IMR-90 (cell line): Measurements from ENCODE around the gene DET1. TPM values are rescaled to one million over a fixed set of nuclear protein-coding genes. Genes with fewer than 3 reads are reported as not detected.
"Not testable (repeated sequence)": the region's sequence is repeated elsewhere in the genome, so short reads cannot be mapped to it uniquely, and the experiment has no call there.

Experiments
- ATAC-seq: fragments of 200-7000 bp; cut with Tn5 transposase; 2 replicates; pipeline ENCODE4 v1.9.1; 2020; ENCODE audit warnings: low read depth, mild to moderate bottlenecking, moderate library complexity
- BruUV-seq: library from RNA; stranded (reverse); fragments of 400-500 nt; replicated peaks from 2 replicates; lab custom pipeline; 2021; lab: Mats Ljungman, UMichigan
- CTCF ChIA-PET: fragments of 300-600 bp; formaldehyde crosslinking; extraction: SDS; loops from one replicate; lab custom pipeline; 2021; ENCODE audit warnings: antibody characterized with exemption; lab: Yijun Ruan, JAX
- POLR2A ChIA-PET: fragments of 300-600 bp; sonication (Branson Sonifier 250); formaldehyde crosslinking; loops from one replicate; lab custom pipeline; 2022; ENCODE audit warnings: antibody characterized with exemption; ENCODE audit not compliant: unreplicated experiment; lab: Charles Lee
- DNase-seq: peaks from one replicate; pipeline ENCODE4 v3.0.0; 2013
- H2AFZ ChIP-seq: replicated peaks from 2 replicates; pipeline ENCODE3; 2013; ENCODE audit warnings: low read length, mild to moderate bottlenecking; ENCODE audit not compliant: poor library complexity
- H2AK5ac ChIP-seq: 2 replicates; pipeline ENCODE4 v1.6.1; 2013; ENCODE audit warnings: low read depth, low read length, inconsistent platforms
- H2AK9ac ChIP-seq: replicated peaks from 2 replicates; pipeline ENCODE3; 2013; ENCODE audit warnings: mild to moderate bottlenecking, low read depth, low read length, moderate library complexity; ENCODE audit not compliant: poor library complexity
- H2BK120ac ChIP-seq: 2 replicates; pipeline ENCODE4 v1.6.1; 2013; ENCODE audit warnings: low read depth, low read length, inconsistent platforms
- H2BK15ac ChIP-seq: 3 replicates; pipeline ENCODE4 v1.6.1; 2013; ENCODE audit warnings: low read depth, low read length, inconsistent platforms
- H2BK20ac ChIP-seq: 2 replicates; pipeline ENCODE4 v1.6.1; 2013; ENCODE audit warnings: low read depth, mild to moderate bottlenecking, inconsistent platforms, low read length, moderate library complexity
- H2BK5ac ChIP-seq: 2 replicates; pipeline ENCODE4 v1.6.1; 2013; ENCODE audit warnings: mild to moderate bottlenecking, low read depth, low read length, inconsistent platforms; ENCODE audit not compliant: poor library complexity, severe bottlenecking
- H3K14ac ChIP-seq: replicated peaks from 2 replicates; pipeline ENCODE4 v1.6.1; 2013; ENCODE audit warnings: low read depth, low read length, inconsistent platforms
- H3K18ac ChIP-seq: 2 replicates; pipeline ENCODE4 v1.6.1; 2013; ENCODE audit warnings: low read depth, low read length, control low read depth
- H3K23ac ChIP-seq: 2 replicates; pipeline ENCODE4 v1.6.1; 2013; ENCODE audit warnings: low read depth, low read length, inconsistent platforms
- H3K27ac ChIP-seq: 2 replicates; pipeline ENCODE4 v1.5.1; 2013; ENCODE audit warnings: mild to moderate bottlenecking, control low read depth, low read length; ENCODE audit not compliant: insufficient read depth
- H3K27me3 ChIP-seq: 2 replicates; pipeline ENCODE4 v1.6.1; 2013; ENCODE audit warnings: low read length; ENCODE audit not compliant: control insufficient read depth, insufficient read depth
- H3K36me3 ChIP-seq: 2 replicates; pipeline ENCODE4 v1.6.1; 2013; ENCODE audit warnings: low read length, mixed read lengths; ENCODE audit not compliant: control insufficient read depth, insufficient read depth
- H3K4ac ChIP-seq: 2 replicates; pipeline ENCODE4 v1.6.1; 2013; ENCODE audit warnings: low read depth, low read length, inconsistent platforms
- H3K4me1 ChIP-seq: 2 replicates; pipeline ENCODE4 v1.6.1; 2013; ENCODE audit warnings: low read length, mixed read lengths; ENCODE audit not compliant: control insufficient read depth, insufficient read depth
- H3K4me2 ChIP-seq: 2 replicates; pipeline ENCODE4 v1.6.1; 2013; ENCODE audit warnings: low read depth, mild to moderate bottlenecking, control low read depth, low read length, moderate library complexity
- H3K4me3 ChIP-seq: 2 replicates; pipeline ENCODE4 v1.5.1; 2013; ENCODE audit warnings: low read depth, mild to moderate bottlenecking, control low read depth, low read length, moderate library complexity; ENCODE audit not compliant: insufficient read depth
- H3K56ac ChIP-seq: 2 replicates; pipeline ENCODE4 v1.6.1; 2013; ENCODE audit warnings: low read length, inconsistent platforms; ENCODE audit not compliant: insufficient read depth; ENCODE audit errors: extremely low read depth
- H3K79me1 ChIP-seq, 2 experiments: 2 replicates each; pipeline ENCODE4 v1.6.1; 2013; ENCODE audit warnings: low read length in 2 of 2, inconsistent platforms in 1 of 2, low read depth in 1 of 2
- H3K9ac ChIP-seq: 2 replicates; pipeline ENCODE4 v1.6.1; 2013; ENCODE audit warnings: low read depth, low read length, control low read depth
- H3K9me1 ChIP-seq: 2 replicates; pipeline ENCODE4 v1.6.1; 2013; ENCODE audit warnings: low read length, inconsistent platforms; ENCODE audit not compliant: insufficient read depth
- H3K9me3 ChIP-seq: 2 replicates; pipeline ENCODE4 v1.6.1; 2013; ENCODE audit warnings: low read length; ENCODE audit not compliant: control insufficient read depth, insufficient read depth
- H4K20me1 ChIP-seq: 2 replicates; pipeline ENCODE4 v1.6.1; 2013; ENCODE audit warnings: low read length, inconsistent platforms; ENCODE audit not compliant: insufficient read depth
- H4K5ac ChIP-seq: 2 replicates; pipeline ENCODE4 v1.6.1; 2013; ENCODE audit warnings: mild to moderate bottlenecking, low read depth, low read length, control low read depth
- H4K8ac ChIP-seq, 2 experiments: 2 replicates each; pipeline ENCODE4 v1.6.1; 2013; ENCODE audit warnings: low read depth in 2 of 2, low read length in 2 of 2, control low read depth in 1 of 2, inconsistent platforms in 1 of 2
- H4K91ac ChIP-seq: 2 replicates; pipeline ENCODE4 v1.6.1; 2013; ENCODE audit warnings: low read depth, low read length, inconsistent platforms; ENCODE audit not compliant: insufficient read depth
- WGBS, 2 experiments: methylation state at CpG; one replicate each; pipeline versions ENCODE4 v1.1.5 to v1.1.7; 2013; ENCODE audit warnings: missing lambda C conversion rate in 2 of 2; ENCODE audit not compliant: insufficient read length in 1 of 2; ENCODE audit errors: extremely low coverage in 2 of 2; 5-methylcytosine and 5-hydroxymethylcytosine counted together
- dilution Hi-C: fragments of 300-500 bp; cut with HindIII; formaldehyde crosslinking; loops from one replicate; pipeline ENCODE4 v1.14.3; 2018; ENCODE audit warnings: low sequenced_read_pairs; ENCODE audit not compliant: unreplicated experiment
- in situ Hi-C: fragments of 300-500 bp; cut with MboI; formaldehyde crosslinking; loops from 3 replicates; pipeline ENCODE4 v1.14.3; 2019; ENCODE audit warnings: low sequenced_read_pairs, inconsistent platforms, mixed read lengths
- intact Hi-C: fragments of 100-400 bp; cut with micrococcal nuclease; formaldehyde crosslinking; loops from 2 replicates; pipeline ENCODE4 v1.10.0; 2022
- polyA plus RNA-seq, 3 experiments: library from polyadenylated mRNA; depleted of rRNA; stranded (reverse); fragments of >200 nt; gene quantifications; 2 replicates each; pipeline ENCODE4 v1.2.3, GENCODE V29; 2012; ENCODE audit warnings: low replicate concordance in 1 of 3
- total RNA-seq: library from RNA; depleted of rRNA; stranded (reverse); fragments of >200 nt; gene quantifications from 2 replicates; pipeline ENCODE4 v1.2.3, GENCODE V29; 2012

DET1 gene
- total and polyA plus RNA-seq, 2 of the 4 experiments (the other 2 are of a cell fraction), result 5.6 to 9.1 TPM

DNA sequence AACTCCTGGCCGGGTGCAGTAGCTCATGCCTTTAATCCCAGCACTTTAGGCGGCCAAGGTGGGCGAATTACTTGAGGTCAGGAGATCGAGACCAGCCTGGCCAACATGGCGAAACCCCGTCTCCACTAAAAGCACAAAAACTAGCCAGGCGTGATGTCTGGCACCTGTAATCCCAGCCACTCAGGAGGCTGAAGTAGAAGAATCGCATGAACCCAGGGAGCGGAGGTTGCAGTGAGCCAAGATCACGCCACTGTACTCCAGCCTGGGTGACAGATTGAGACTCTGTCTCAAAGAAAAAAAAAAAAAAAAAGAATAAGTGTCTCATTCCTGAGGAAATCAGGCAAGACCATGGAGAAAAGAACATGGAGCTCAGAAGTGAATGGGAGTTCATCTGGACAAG, 77.8 kb downstream of the DET1 start:
- CTCF ChIA-PET, BruUV-seq, H4K20me1 ChIP-seq, H3K4ac ChIP-seq, H3K23ac ChIP-seq, H3K4me3 ChIP-seq, H3K9me3 ChIP-seq, H2BK5ac ChIP-seq, H2AK9ac ChIP-seq, POLR2A ChIA-PET, intact Hi-C loops, DNase-seq, H3K18ac ChIP-seq, H3K9ac ChIP-seq, H3K56ac ChIP-seq, H2BK20ac ChIP-seq, H3K4me1 ChIP-seq, H2AFZ ChIP-seq, H3K14ac ChIP-seq, H3K27ac ChIP-seq, H4K91ac ChIP-seq, H2BK120ac ChIP-seq, H3K9me1 ChIP-seq, H2BK15ac ChIP-seq, H3K27me3 ChIP-seq, ATAC-seq, dilution Hi-C loops, H2AK5ac ChIP-seq, H4K5ac ChIP-seq: not testable (repeated sequence)
- Histone ChIP-seq H4K8ac (peak overlapping the region in 1 of 2 experiments; percentile 44; a peak in 1 of 4 replicates), H3K79me1 (peaks cover 29 to 46% of the 10 kb centered on the region in 2 experiments), H3K36me3 (peaks cover 16% of the 10 kb centered on the region), H3K4me2 (peak overlapping the region; percentile 96; the same call in 1 of the 2 replicates)
- in situ Hi-C loops, result loop anchor here (5.0 kb wide), 1 partner anchor 149 kb away; no protein-coding TSS in a partner anchor
- WGBS, 2 experiments, result 93% methylated on average over 9 of the region's 10 CpGs; no CpG with 5 or more reads in 1 of the 2 experiments
